Right ventricle myocardium inferior (tissue), 1 donor: ENCODE data around the gene CPPED1. TPM values are rescaled to one million over a fixed set of nuclear protein-coding genes. Genes with fewer than 3 reads are reported as not detected.

Source experiments
- ATAC-seq: fragments of 200-7000 bp; cut with Tn5 transposase; one replicate; pipeline ENCODE4 v1.9.1; 2020; ENCODE audit warnings: mild to moderate bottlenecking, moderate library complexity
- DNase-seq: peaks from one replicate; pipeline ENCODE4 v3.0.0; 2021; ENCODE audit errors: missing footprints
- intact Hi-C: fragments of 100-400 bp; cut with DNase I; formaldehyde crosslinking; loops from one replicate; pipeline ENCODE4 v1.11.0; 2022
- total RNA-seq: library from RNA; stranded (reverse); fragmentation: NEBNext Ultra II Directional; extraction: Animal tissue kit (Norgen Biotek cat#: 25700); gene quantifications from one replicate; pipeline ENCODE4 v1.2.1, GENCODE V29; 2021
- donor health status: DM: no; HTN: yes; CAD: no; lungs with severe emphysema.

Gene CPPED1
- total RNA-seq, 1 donor from 2014 or later: 14.3 TPM

DNA sequence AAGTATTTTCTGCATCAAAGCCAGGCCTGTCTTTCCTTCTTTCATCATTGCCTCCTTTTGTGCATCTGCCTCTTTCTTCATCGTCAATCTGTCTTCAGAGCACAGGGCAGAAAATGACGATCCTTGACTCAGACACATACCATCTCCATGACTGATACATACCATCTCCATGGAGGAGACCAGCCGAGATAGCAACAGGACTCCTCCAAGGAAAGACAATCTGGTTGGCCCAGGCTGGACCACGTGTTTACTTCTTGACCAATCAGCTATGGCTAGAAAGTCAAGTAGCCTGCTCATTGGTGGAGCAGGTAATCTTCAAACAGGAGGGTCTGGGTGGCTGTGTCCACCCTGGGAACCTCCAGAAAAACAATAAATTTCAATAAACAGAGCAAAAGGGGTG lies 164.6 kb downstream of the CPPED1 start:
- no peak for DNase-seq
- intact Hi-C loops: no loop called here
- no peak for ATAC-seq

DNA sequence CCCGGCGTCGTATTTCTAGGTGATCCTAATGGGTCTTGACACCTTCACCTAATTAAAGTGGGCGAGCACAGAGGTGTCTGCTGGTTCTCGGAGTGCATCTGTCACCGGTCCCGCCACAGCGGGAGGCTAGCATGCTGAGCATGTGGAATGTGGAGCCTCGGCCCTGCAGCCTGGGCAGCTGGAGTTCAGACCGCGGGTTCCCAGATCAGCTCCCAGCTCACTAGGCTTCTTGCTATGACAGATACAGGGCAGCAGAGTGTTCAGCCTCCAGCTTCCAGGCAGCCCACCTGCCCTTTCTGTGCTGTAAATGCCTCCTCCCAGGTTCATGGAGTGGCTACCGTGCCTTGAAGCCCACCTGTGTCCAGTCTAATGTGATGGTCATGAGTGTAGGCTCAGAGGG lies 166.7 kb downstream of the CPPED1 start:
- ATAC-seq: no peak
- intact Hi-C loops: no loop called here
- DNase-seq: no peak

DNA sequence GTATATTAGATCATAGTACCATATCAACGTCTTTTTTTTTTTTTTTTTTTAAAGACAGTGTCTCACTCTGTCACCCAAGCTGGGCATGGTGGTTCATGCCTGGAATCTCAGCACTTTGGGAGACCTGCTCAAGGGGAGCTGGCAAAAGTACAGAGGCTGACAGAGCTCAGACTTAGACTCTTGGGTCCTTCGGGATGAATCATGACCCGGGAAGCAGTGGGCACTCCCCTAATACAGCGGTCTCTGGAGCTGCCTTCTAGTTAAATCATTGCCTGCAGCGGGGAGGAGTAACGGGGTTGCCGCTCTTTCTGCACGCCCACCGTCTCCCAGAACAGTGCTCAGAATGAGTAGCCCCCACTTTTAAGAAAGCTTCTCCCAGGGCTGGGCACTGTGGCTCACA lies 174.4 kb downstream of the CPPED1 start:
- intact Hi-C loops: no loop called here
- no peak for DNase-seq
- no peak for ATAC-seq

DNA sequence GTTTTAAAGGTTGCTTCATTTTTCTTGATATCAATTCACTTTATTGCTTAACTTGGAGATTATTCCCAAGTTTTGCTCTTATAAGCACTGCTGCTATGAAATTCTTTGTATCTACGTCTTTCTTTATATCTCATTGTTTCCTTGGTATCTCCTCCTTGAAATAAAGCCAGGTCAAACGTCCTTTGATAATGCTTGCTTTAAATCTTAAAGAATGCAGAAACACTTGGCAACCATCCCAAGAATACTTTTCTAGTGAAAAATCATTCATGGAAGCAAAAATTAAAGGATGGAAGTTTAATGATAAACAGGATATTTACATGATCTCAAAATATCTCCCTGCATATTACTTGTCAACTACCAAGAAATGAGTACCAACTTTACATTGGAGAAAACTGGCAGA lies 175.2 kb downstream of the CPPED1 start:
- ATAC-seq: no peak
- DNase-seq: no peak
- intact Hi-C loops: no loop called here

DNA sequence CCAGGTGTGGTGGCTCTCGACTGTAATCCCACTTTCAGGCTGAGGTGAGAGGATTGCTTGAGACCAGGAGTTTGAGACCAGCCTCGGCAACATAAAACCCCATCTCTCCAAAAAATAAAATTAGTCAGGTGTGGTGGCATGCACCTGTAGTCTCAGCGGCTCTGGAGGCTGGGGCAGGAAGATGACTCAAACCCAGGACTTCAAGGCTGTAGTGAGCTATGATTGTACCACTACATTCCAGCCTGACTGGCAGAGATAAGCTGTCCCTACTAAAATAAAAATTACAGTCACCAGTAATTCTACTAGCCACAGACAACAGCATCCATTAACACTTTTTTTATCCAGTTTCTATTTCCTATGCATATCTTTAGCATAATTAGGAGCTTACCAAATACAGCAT lies 176.3 kb downstream of the CPPED1 start:
- no peak for ATAC-seq
- intact Hi-C loops: no loop called here
- DNase-seq: no peak

DNA sequence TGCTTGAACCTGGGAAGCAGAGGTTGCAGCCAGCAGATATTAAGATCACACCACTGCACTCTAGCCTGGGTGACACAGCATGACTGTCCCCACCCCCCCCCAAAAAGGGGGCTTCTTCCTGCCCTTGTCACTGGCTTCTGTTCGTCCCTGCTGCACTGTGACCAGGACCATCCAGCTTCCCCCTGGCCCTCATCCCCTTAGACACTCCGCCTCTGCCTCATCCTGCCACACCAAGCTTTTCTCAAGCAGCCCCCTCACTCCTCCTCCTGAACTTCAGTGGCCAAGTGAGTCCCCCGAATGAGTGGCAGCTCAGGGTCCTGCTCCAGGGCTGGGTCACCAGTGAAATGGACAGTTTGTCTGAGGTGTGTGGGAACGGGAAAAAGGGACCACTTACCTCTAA lies 177.3 kb downstream of the CPPED1 start:
- ATAC-seq (no peak), DNase-seq (no peak)
- intact Hi-C loops: no loop called here

DNA sequence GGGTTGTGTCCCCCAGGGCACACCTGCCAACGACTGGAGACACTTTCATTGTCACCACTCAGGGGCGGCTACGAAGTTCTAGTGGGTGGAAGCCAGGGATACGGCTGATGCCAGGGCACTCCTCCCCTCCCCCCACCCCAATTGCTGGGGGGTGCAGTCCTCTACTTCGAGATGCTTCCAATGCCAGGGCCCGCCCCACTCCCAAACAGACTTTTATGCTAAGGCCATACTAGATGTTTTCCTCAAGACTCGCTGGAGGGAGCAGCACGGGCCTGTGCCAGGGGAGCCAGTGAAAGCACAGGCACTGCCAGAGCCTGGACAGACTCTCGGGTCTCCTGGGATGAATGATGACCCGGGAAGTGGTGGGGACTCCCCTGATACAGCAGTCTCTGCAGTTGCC lies 178.0 kb downstream of the CPPED1 start:
- DNase-seq (no peak), ATAC-seq (no peak)
- intact Hi-C loops: no loop called here

DNA sequence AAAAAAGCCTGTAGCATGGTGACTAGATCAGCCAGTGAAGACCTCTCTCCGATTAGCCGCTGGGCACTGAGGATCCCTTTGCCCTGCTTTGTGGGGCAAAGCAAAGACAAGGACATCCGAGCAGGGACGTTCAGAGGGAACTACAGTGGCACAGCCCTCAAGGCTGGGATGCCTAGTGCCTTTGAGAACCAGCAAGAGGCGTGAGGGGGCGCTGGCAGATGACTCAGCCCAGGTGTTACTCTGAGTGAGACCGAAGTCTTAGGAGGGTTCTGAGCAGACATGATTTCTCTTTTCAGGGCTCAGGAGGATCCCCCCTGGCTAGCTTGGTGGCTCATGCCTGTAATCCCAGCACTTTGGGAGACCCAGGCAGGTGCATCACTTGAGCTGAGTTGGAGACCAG lies 178.6 kb downstream of the CPPED1 start:
- ATAC-seq (no peak), DNase-seq (no peak)
- intact Hi-C loops: no loop called here

DNA sequence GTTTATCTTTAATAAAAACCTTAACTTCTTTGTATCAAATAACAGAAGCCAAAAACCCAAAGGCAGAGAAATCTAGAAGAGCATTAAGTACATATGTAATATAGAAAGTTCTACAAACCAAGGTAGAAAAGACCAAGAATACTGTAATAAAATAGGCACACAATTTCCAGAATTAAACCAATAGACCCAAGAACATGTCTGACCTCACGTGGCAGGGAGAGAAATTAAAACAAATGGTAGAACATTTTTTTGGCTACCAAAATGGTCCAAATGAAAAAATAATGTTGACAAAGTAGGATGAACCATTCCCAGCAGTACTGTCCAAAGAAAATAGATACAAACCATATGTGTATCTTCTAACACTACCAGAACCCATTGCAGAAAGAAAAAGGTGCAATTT lies 183.5 kb downstream of the CPPED1 start:
- DNase-seq: no peak
- ATAC-seq: no peak
- intact Hi-C loops: no loop called here

DNA sequence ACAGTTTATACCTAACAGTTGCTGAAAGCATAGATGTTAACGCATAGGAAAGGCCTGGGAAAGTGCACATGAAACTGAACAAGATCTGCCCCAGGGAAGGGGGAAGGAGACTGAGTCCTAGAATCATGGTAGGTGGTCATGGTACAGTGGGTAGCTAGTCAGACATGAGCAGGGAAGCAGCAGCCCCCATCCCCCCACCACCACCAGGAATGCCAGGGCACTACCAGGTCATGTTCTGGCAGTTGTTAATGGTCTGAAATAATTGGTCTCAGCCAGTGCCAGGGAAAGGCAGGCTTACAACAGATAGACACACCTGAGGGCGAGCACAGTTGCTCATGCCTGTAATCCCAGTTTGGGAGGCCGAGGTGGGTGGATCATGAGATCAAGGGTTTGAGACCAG lies 185.2 kb downstream of the CPPED1 start:
- intact Hi-C loops: no loop called here
- DNase-seq: no peak
- no peak for ATAC-seq

DNA sequence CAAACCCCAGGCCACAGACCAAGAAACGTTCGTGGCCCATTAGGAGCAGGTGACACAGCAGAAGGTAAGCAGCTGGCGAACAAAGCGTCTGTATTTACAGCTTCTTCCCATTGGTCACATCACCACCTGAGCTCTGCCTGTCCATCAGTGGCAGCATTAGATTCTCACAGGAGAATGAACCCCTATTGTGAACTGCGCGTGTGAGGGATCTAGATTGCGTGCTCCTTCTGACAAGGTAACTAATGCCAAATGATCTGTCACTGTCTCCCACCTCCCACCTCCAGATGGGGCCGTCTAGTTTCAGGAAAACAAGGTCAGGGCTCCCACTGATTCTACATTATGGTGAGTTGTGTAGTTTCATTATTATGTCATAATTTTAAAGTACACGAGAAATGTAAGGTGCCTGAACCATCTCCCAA lies 186.3 kb downstream of the CPPED1 start:
- no peak for DNase-seq
- intact Hi-C loops: no loop called here
- no peak for ATAC-seq

DNA sequence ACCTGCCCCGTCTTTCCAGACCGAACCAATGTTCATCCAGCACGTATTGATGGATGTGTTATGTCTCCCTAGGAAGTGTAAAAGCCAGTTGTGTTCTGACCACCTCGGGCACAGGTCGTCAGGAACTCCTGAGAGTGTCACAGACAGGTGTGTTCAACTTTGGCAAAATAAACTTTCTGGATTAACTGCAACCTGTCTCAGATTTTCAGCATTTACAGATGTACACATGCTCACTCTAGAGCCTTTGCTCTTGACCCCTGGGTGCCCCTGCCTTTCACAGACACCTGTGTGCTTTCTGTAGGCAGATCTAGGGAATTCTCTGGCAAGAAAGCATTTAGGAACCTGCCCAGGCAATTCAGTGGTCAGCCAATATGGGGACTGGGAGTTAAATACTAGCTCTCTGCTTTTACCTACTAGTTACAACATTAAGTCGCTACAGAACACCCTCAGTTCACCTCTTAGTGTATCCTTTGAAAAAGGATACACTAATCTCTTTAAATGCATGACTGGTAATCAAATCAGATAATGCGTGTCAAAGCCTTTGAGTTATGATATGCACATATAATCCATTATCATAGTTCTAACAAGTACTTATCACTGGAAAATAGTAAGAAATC lies 188.9 kb downstream of the CPPED1 start:
- intact Hi-C loops: no loop called here
- ATAC-seq: no peak
- no peak for DNase-seq

DNA sequence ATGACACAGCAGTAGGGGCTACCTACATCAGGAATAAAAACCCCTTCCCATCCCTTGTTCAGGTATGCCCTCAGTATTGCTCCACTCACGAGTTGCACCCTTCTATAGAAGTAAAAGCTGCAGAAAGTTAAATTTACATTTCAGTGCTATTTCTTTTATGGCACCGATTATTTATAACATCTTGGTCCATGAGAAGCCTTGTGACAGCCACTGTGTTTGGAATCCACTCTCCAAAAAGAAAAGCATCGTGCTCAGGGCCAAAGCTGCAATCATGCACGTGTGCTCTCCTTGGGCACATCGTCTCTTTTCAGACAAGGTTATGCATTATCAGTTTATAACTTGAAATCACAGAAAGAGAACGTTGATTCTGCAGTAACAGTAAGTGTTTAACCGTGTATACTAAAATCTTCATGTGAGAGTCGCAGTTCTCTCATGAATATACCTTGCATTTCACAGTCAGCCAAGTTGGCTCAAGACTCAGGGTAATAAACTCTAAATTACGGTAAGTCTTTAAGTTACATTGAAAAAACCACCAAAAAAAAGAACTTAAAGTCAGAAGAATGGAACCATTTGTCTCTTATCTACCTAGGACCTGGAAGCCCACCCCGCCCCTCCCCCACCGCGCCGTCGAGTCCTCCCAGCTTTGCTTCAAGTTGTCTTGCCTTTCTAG lies 189.6 kb downstream of the CPPED1 start:
- ATAC-seq (no peak), DNase-seq (no peak)
- intact Hi-C loops: no loop called here

DNA sequence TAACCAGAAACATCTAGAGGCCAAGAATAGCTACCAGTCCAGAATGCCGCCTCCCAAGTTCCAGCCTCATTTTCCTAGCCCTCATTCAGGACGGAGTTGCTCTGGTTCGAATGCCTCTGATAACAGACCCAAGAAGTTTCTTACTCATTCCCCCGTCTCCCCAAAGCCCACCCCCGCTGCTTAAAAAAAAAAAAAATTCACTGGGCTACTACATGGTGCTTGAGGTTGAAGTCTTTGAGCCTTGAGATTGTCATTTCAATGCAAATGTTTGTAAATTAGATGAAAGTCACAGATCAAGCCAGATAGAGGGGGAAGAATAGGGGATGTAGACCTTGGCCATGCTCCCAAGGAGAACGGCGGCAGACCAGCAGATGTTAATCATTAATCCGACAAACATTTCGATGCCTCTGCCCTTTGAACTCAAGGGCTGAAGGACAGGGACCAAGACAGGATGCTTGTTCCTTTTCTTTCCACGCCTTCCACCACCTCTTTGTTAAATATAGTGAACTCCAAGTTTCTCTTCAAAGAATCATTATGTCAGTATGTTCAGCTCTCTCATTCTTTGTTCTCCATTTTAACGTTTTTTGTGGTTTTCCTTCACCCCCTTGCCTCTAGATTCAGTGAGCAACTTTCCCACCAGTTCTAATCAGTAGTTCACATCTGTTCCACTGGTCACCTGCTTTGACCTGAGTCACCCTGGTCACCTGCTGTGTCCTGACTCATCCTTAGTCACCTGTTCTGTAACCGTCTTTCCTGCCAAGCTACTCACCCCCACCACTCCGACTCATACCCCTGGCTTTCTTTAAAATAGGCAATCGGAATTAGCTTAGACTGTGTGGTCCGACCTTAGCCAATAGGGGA lies 190.3 kb downstream of the CPPED1 start:
- intact Hi-C loops: no loop called here
- no peak for DNase-seq

DNA sequence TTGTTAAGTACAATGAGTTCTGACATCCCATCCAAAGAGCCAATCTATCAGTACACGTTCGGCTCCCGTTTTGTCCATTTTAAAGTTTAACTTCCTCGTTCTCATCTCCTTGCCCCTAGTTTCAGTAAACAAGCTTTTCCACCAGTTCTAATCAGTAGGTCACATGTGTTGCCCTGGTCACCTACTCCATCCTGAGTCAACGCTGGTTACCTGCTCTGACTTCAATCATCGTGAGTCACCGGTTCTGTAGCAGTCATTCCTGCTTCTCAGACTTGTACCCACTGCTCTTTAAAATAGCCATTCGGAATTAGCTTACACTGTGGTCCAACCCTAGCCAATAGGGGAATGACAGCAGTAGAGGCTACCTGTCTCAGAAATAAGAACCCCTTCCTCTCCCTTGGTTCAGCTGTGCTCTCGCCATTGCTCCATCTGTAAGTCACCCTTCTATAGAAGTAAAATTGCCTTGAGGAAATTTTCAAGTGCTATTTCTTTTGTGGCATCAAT lies 191.0 kb downstream of the CPPED1 start:
- ATAC-seq (no peak), DNase-seq (no peak)
- intact Hi-C loops: no loop called here

More for the DNA sequence above, 190.3 kb downstream of the CPPED1 start:
- ATAC-seq: no peak

DNA sequence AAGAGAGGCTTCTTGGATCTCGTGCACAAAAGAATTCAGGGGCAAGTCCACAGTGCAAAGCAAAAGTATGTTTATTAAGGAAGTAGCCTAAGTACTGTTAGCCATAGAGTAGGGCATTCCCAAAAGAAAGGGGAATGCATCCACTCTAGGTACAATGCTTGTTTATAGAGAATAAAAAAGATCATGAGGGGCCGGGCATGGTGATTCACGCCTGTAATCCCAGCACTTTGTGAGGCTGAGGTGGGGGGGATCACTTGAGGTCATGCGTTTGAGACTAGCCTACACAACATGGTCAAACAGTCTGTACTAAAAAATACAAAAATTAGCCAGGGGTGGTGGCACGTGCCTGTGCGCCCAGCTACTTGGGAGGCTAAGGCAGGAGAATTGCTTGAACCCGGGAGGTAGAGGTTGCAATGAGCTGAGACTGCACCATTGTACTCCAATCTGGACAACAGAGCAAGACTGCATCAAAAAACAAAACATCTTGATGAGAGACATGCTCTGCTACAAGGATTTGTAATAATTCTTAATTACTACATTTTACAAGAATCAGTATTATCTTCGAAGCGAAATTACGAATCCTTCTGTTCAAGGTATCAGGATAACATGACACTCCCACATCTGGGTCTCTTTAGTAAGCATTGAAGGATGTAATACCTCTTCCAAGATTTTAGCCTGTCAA lies 191.6 kb downstream of the CPPED1 start:
- intact Hi-C loops: no loop called here
- no peak for ATAC-seq

DNA sequence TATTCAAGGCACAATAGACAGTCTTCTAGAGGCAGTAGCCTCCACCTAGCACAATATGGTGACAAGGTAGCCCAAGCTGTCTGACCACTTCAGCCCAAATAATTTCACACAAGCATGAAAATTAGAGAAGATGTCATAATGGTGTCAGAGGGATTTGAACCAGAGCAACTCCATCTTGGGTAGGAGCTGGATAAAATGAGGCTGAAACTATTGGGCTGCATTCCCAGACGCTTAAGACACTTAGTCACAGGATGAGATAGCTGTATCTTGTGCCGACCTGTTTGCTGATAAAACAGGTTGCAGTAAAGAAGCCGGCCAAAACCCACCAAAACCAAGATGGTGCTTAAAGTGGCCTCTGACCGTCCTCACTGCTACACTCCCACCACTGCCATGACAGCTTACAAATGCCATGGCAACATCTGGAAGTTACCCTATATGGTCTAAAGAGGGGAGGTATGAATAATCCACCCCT lies 192.6 kb downstream of the CPPED1 start:
- DNase-seq (no peak), ATAC-seq (no peak)
- intact Hi-C loops: no loop called here

More for the DNA sequence above, 191.6 kb downstream of the CPPED1 start:
- DNase-seq: no peak

DNA sequence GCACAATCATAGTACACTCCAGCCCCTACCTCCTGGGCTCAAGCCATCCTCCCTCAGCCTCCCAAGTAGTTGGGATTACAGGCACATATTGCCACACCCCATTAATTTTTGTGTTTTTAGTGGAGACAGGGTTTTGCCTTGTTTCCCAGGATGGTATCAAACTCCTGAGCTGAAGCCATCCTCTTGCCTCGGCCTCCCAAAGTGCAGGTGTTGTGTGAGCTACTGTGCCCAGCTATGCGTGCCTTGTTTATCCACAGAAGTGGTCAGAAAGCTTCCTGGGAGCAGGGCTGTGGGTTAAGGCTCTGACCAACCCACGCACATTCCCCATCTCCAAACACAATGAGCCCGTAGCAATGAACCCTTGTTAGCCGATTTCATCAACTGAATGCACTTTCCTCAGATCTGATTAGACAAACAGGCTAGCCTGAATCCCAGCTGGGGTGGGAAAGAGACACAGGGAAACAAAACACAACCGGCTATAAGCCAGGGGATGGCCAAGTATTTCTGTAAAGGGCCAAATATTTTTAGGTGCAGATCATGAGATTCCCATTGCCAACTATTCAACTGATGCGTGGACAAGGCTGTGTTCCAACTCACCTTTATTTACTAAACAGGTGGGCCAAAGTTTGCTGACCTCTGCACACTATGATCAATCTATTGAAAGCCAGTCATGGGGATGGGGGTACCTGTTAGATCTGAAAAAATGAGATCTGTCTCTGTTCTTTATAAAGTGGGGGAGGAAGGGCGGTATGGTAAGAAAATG lies 193.6 kb downstream of the CPPED1 start:
- DNase-seq: no peak
- intact Hi-C loops: no loop called here
- no peak for ATAC-seq
